Ovary (tissue), 9 donors: ENCODE measurements around the gene KCNK16. TPM values are rescaled to one million over a fixed set of nuclear protein-coding genes. Genes with fewer than 3 reads are reported as not detected.
"Not testable (repeated sequence)": the region's sequence is repeated elsewhere in the genome, so short reads cannot be mapped to it uniquely, and the experiment has no call there.

Experiments
- DNase-seq, 5 donors: peaks; one replicate each; pipeline ENCODE4 v3.0.0-alpha.2; 2019 to 2020
- H3K27ac ChIP-seq, 2 donors: fragments of 200-600 bp; one replicate each; pipeline versions ENCODE4 v1.5.1 to v1.8.0; 2019 to 2022
- H3K27me3 ChIP-seq: fragments of 200-600 bp; one replicate; pipeline ENCODE4 v1.8.0; 2022
- H3K36me3 ChIP-seq: fragments of 200-600 bp; sonication (generic); one replicate; pipeline ENCODE4 v1.5.1; 2019
- H3K4me1 ChIP-seq: one replicate; pipeline ENCODE4 v1.8.1; 2013; ENCODE audit warnings: mild to moderate bottlenecking, moderate library complexity; ENCODE audit not compliant: insufficient read depth
- H3K4me3 ChIP-seq: fragments of 200-600 bp; sonication (generic); one replicate; pipeline ENCODE4 v1.5.1; 2017
- H3K9me3 ChIP-seq, 2 donors: fragments of 200-600 bp in 1 of 2; sonication (generic) in 1 of 2; one replicate each; pipeline versions ENCODE4 v1.5.1 to v1.8.1; 2013 to 2019; ENCODE audit warnings: mild to moderate bottlenecking in 1 of 2, moderate library complexity in 1 of 2
- CTCF ChIP-seq, 3 donors: fragments of 450-650 bp in 2 of 3; fragments of 200-600 bp in 1 of 3; IDR thresholded peaks; one replicate each; pipeline versions ENCODE4 v1.5.1 to v1.8.0; 2016 to 2022; ENCODE audit warnings: antibody characterized with exemption in 3 of 3, mild to moderate bottlenecking in 1 of 3
- EP300 ChIP-seq: sonication (generic); formaldehyde crosslinking; IDR thresholded peaks from one replicate; pipeline ENCODE4 v1.6.1; 2017; ENCODE audit warnings: antibody characterized with exemption
- POLR2A ChIP-seq: fragments of 450-650 bp; IDR thresholded peaks from one replicate; pipeline ENCODE4 v1.6.1; 2017; ENCODE audit warnings: antibody characterized with exemption, mild to moderate bottlenecking, moderate library complexity
- WGBS, 3 donors: extraction: QIAGEN DNeasy Blood & Tissue Kit in 1 of 3; methylation state at CpG; one replicate each; pipeline versions ENCODE4 v1.1.5 to v1.1.7; 2013 to 2017; 5-methylcytosine and 5-hydroxymethylcytosine counted together
- intact Hi-C, 4 donors: fragments of 100-400 bp; cut with DNase I; formaldehyde crosslinking; loops; one replicate each; pipeline versions ENCODE4 v1.11.0 to v1.15.1; 2022 to 2023
- polyA plus RNA-seq, 2 donors: library from polyadenylated mRNA; stranded (reverse); fragments of 200-250 nt in 1 of 2; fragments of 350-450 nt in 1 of 2; fragmentation: Illumina TruSeq in 1 of 2; extraction: RNeasy Lipid Tissue Mini Kit (QIAGEN cat#74804) in 1 of 2; gene quantifications; one replicate each; pipeline ENCODE4 v1.2.3, GENCODE V29; 2013 to 2014
- total RNA-seq, 7 donors: library from RNA; depleted of rRNA in 2 of 7; stranded (reverse); fragments of >200 nt in 2 of 7; fragmentation: NEBNext Ultra II Directional in 3 of 7; extraction: Animal tissue kit (Norgen Biotek cat#: 25700) in 3 of 7; gene quantifications; one replicate each; pipeline versions ENCODE4 v1.1.0 to v1.2.4, GENCODE V29; 2016 to 2023
- donor health status: DM: no; HTN: no; CAD: no; lungs with moderate emphysema.
- donor health status: DM: no; HTN: no; CAD: no.
- donor health status: Bipolar disorder and iron deficiency.
- donor health status: DM: yes; HTN: yes; CAD: no.
- donor health status: DM: no; HTN: no; CAD: no.
- donor health status: DM: yes; HTN: yes; CAD: no.

Gene KCNK16
- total and polyA plus RNA-seq, 9 donors: not detected

DNA sequence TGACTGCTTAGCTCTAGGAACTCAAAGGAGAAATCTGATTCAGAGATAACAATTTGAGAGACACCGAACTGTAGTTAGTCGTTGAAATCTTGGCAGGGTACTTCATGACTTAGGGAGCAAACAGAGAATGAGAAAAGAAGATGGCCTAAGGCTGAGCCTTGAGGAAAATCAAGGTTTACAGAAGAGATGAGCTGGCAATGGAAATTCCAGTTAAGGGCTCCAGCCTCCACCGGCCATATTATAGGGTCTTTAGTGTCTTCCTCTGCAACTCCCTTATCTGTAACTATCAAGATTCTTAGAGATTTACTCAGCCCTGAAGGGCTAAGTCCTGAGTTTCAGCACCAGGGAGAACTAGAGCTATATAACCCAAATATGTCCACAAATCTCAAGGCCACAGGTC lies 34.9 kb downstream of the KCNK16 start:
- H3K27me3 ChIP-seq: no peaks in the 10 kb centered on the region
- 87 to 92% (median 91%) methylated on average over 3 of the region's 3 CpGs for WGBS, 3 donors
- DNase-seq: no peak
- no peak overlapping the region for H3K4me3 ChIP-seq
- H3K9me3 ChIP-seq: no peaks in the 10 kb centered on the region
- no peak overlapping the region for H3K27ac ChIP-seq
- no peaks in the 10 kb centered on the region for H3K4me1 ChIP-seq
- TF ChIP-seq CTCF (IDR thresholded peaks at IDR 0.05) (no peak), EP300 (no peak), POLR2A (no peak)
- intact Hi-C loops: no loop called here
- no peaks in the 10 kb centered on the region for H3K36me3 ChIP-seq

- H3K36me3 ChIP-seq, intact Hi-C loops, H3K4me3 ChIP-seq, DNase-seq, H3K9me3 ChIP-seq, H3K27me3 ChIP-seq, H3K27ac ChIP-seq, H3K4me1 ChIP-seq: not testable (repeated sequence)
- 65 to 96% (median 94%) methylated on average over 10 of the region's 10 CpGs for WGBS, 3 donors
These were observed 35.9 kb downstream of the KCNK16 start for GRCh38 chr6:39286596-39286995.

DNA sequence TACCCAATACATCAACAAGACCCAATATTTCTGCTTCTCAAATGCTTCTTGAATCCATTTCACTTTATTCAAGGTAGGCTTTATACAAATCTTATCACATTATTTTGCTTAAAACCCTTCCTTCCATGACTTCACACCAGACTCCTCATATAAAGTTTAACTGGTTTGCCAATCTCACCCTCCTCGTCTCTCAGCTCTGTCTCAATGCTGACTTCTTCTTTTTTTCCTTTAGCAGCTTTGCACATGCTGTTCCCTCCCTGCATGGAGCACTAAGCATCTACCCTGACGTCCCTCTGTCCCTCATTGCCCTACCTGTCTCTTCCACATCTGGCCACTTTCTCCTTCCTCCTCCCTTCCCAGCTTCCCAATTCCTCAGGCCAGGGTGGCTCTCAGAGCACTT lies 39.7 kb downstream of the KCNK16 start:
- H3K4me3 ChIP-seq: no peak overlapping the region
- no peaks in the 10 kb centered on the region for H3K4me1 ChIP-seq
- no peaks in the 10 kb centered on the region for H3K27me3 ChIP-seq
- H3K9me3 ChIP-seq: no peaks in the 10 kb centered on the region
- H3K36me3 ChIP-seq: no peaks in the 10 kb centered on the region
- intact Hi-C loops: no loop called here
- 47 to 83% (median 72%) methylated on average over 2 of the region's 2 CpGs for WGBS, 3 donors
- no peak for TF ChIP-seq EP300
- no peak for TF ChIP-seq POLR2A
- TF ChIP-seq CTCF (IDR thresholded peaks at IDR 0.05): no peak
- H3K27ac ChIP-seq: no peak overlapping the region
- no peak for DNase-seq

- Histone ChIP-seq H3K9me3 (no peaks in the 10 kb centered on the region), H3K4me1 (no peaks in the 10 kb centered on the region), H3K27ac (no peak overlapping the region), H3K27me3 (no peaks in the 10 kb centered on the region), H3K4me3 (no peak overlapping the region), H3K36me3 (no peaks in the 10 kb centered on the region)
- TF ChIP-seq CTCF (IDR thresholded peaks at IDR 0.05) (no peak), POLR2A (no peak), EP300 (no peak)
- intact Hi-C loops: no loop called here
- DNase-seq: no peak
- 72 to 85% (median 75%) methylated on average over 11 of the region's 11 CpGs for WGBS, 3 donors
These were observed 41.1 kb downstream of the KCNK16 start for GRCh38 chr6:39281312-39281980.

- Histone ChIP-seq H3K27ac (no peak overlapping the region), H3K4me3 (no peak overlapping the region), H3K36me3 (no peaks in the 10 kb centered on the region), H3K9me3 (no peaks in the 10 kb centered on the region), H3K4me1 (no peaks in the 10 kb centered on the region), H3K27me3 (no peaks in the 10 kb centered on the region)
- intact Hi-C loops: no loop called here
- no peak for TF ChIP-seq EP300
- 44 to 54% (median 51%) methylated on average over 8 of the region's 8 CpGs for WGBS, 3 donors
- no peak for DNase-seq
These were observed 42.2 kb downstream of the KCNK16 start for GRCh38 chr6:39280247-39280731.
